IMR-90 (cell line): Measurements from ENCODE around the gene KLHL29. TPM values are rescaled to one million over a fixed set of nuclear protein-coding genes. Genes with fewer than 3 reads are reported as not detected.
"Not testable (repeated sequence)": the region's sequence is repeated elsewhere in the genome, so short reads cannot be mapped to it uniquely, and the experiment has no call there.

Source experiments
- ATAC-seq: fragments of 200-7000 bp; cut with Tn5 transposase; 2 replicates; pipeline ENCODE4 v1.9.1; 2020; ENCODE audit warnings: low read depth, mild to moderate bottlenecking, moderate library complexity
- BruUV-seq: library from RNA; stranded (reverse); fragments of 400-500 nt; replicated peaks from 2 replicates; lab custom pipeline; 2021; lab: Mats Ljungman, UMichigan
- CTCF ChIA-PET: fragments of 300-600 bp; formaldehyde crosslinking; extraction: SDS; loops from one replicate; lab custom pipeline; 2021; ENCODE audit warnings: antibody characterized with exemption; lab: Yijun Ruan, JAX
- POLR2A ChIA-PET: fragments of 300-600 bp; sonication (Branson Sonifier 250); formaldehyde crosslinking; loops from one replicate; lab custom pipeline; 2022; ENCODE audit warnings: antibody characterized with exemption; ENCODE audit not compliant: unreplicated experiment; lab: Charles Lee
- DNase-seq: peaks from one replicate; pipeline ENCODE4 v3.0.0; 2013
- H2AFZ ChIP-seq: replicated peaks from 2 replicates; pipeline ENCODE3; 2013; ENCODE audit warnings: low read length, mild to moderate bottlenecking; ENCODE audit not compliant: poor library complexity
- H2AK5ac ChIP-seq: 2 replicates; pipeline ENCODE4 v1.6.1; 2013; ENCODE audit warnings: low read depth, low read length, inconsistent platforms
- H2AK9ac ChIP-seq: replicated peaks from 2 replicates; pipeline ENCODE3; 2013; ENCODE audit warnings: mild to moderate bottlenecking, low read depth, low read length, moderate library complexity; ENCODE audit not compliant: poor library complexity
- H2BK120ac ChIP-seq: 2 replicates; pipeline ENCODE4 v1.6.1; 2013; ENCODE audit warnings: low read depth, low read length, inconsistent platforms
- H2BK15ac ChIP-seq: 3 replicates; pipeline ENCODE4 v1.6.1; 2013; ENCODE audit warnings: low read depth, low read length, inconsistent platforms
- H2BK20ac ChIP-seq: 2 replicates; pipeline ENCODE4 v1.6.1; 2013; ENCODE audit warnings: low read depth, mild to moderate bottlenecking, inconsistent platforms, low read length, moderate library complexity
- H2BK5ac ChIP-seq: 2 replicates; pipeline ENCODE4 v1.6.1; 2013; ENCODE audit warnings: mild to moderate bottlenecking, low read depth, low read length, inconsistent platforms; ENCODE audit not compliant: poor library complexity, severe bottlenecking
- H3K14ac ChIP-seq: replicated peaks from 2 replicates; pipeline ENCODE4 v1.6.1; 2013; ENCODE audit warnings: low read depth, low read length, inconsistent platforms
- H3K18ac ChIP-seq: 2 replicates; pipeline ENCODE4 v1.6.1; 2013; ENCODE audit warnings: low read depth, low read length, control low read depth
- H3K23ac ChIP-seq: 2 replicates; pipeline ENCODE4 v1.6.1; 2013; ENCODE audit warnings: low read depth, low read length, inconsistent platforms
- H3K27ac ChIP-seq: 2 replicates; pipeline ENCODE4 v1.5.1; 2013; ENCODE audit warnings: mild to moderate bottlenecking, control low read depth, low read length; ENCODE audit not compliant: insufficient read depth
- H3K27me3 ChIP-seq: 2 replicates; pipeline ENCODE4 v1.6.1; 2013; ENCODE audit warnings: low read length; ENCODE audit not compliant: control insufficient read depth, insufficient read depth
- H3K36me3 ChIP-seq: 2 replicates; pipeline ENCODE4 v1.6.1; 2013; ENCODE audit warnings: low read length, mixed read lengths; ENCODE audit not compliant: control insufficient read depth, insufficient read depth
- H3K4ac ChIP-seq: 2 replicates; pipeline ENCODE4 v1.6.1; 2013; ENCODE audit warnings: low read depth, low read length, inconsistent platforms
- H3K4me1 ChIP-seq: 2 replicates; pipeline ENCODE4 v1.6.1; 2013; ENCODE audit warnings: low read length, mixed read lengths; ENCODE audit not compliant: control insufficient read depth, insufficient read depth
- H3K4me2 ChIP-seq: 2 replicates; pipeline ENCODE4 v1.6.1; 2013; ENCODE audit warnings: low read depth, mild to moderate bottlenecking, control low read depth, low read length, moderate library complexity
- H3K4me3 ChIP-seq: 2 replicates; pipeline ENCODE4 v1.5.1; 2013; ENCODE audit warnings: low read depth, mild to moderate bottlenecking, control low read depth, low read length, moderate library complexity; ENCODE audit not compliant: insufficient read depth
- H3K56ac ChIP-seq: 2 replicates; pipeline ENCODE4 v1.6.1; 2013; ENCODE audit warnings: low read length, inconsistent platforms; ENCODE audit not compliant: insufficient read depth; ENCODE audit errors: extremely low read depth
- H3K79me1 ChIP-seq, 2 experiments: 2 replicates each; pipeline ENCODE4 v1.6.1; 2013; ENCODE audit warnings: low read length in 2 of 2, inconsistent platforms in 1 of 2, low read depth in 1 of 2
- H3K9ac ChIP-seq: 2 replicates; pipeline ENCODE4 v1.6.1; 2013; ENCODE audit warnings: low read depth, low read length, control low read depth
- H3K9me1 ChIP-seq: 2 replicates; pipeline ENCODE4 v1.6.1; 2013; ENCODE audit warnings: low read length, inconsistent platforms; ENCODE audit not compliant: insufficient read depth
- H3K9me3 ChIP-seq: 2 replicates; pipeline ENCODE4 v1.6.1; 2013; ENCODE audit warnings: low read length; ENCODE audit not compliant: control insufficient read depth, insufficient read depth
- H4K20me1 ChIP-seq: 2 replicates; pipeline ENCODE4 v1.6.1; 2013; ENCODE audit warnings: low read length, inconsistent platforms; ENCODE audit not compliant: insufficient read depth
- H4K5ac ChIP-seq: 2 replicates; pipeline ENCODE4 v1.6.1; 2013; ENCODE audit warnings: mild to moderate bottlenecking, low read depth, low read length, control low read depth
- H4K8ac ChIP-seq, 2 experiments: 2 replicates each; pipeline ENCODE4 v1.6.1; 2013; ENCODE audit warnings: low read depth in 2 of 2, low read length in 2 of 2, control low read depth in 1 of 2, inconsistent platforms in 1 of 2
- H4K91ac ChIP-seq: 2 replicates; pipeline ENCODE4 v1.6.1; 2013; ENCODE audit warnings: low read depth, low read length, inconsistent platforms; ENCODE audit not compliant: insufficient read depth
- WGBS, 2 experiments: methylation state at CpG; one replicate each; pipeline versions ENCODE4 v1.1.5 to v1.1.7; 2013; ENCODE audit warnings: missing lambda C conversion rate in 2 of 2; ENCODE audit not compliant: insufficient read length in 1 of 2; ENCODE audit errors: extremely low coverage in 2 of 2; 5-methylcytosine and 5-hydroxymethylcytosine counted together
- dilution Hi-C: fragments of 300-500 bp; cut with HindIII; formaldehyde crosslinking; loops from one replicate; pipeline ENCODE4 v1.14.3; 2018; ENCODE audit warnings: low sequenced_read_pairs; ENCODE audit not compliant: unreplicated experiment
- in situ Hi-C: fragments of 300-500 bp; cut with MboI; formaldehyde crosslinking; loops from 3 replicates; pipeline ENCODE4 v1.14.3; 2019; ENCODE audit warnings: low sequenced_read_pairs, inconsistent platforms, mixed read lengths
- intact Hi-C: fragments of 100-400 bp; cut with micrococcal nuclease; formaldehyde crosslinking; loops from 2 replicates; pipeline ENCODE4 v1.10.0; 2022
- polyA plus RNA-seq, 3 experiments: library from polyadenylated mRNA; depleted of rRNA; stranded (reverse); fragments of >200 nt; gene quantifications; 2 replicates each; pipeline ENCODE4 v1.2.3, GENCODE V29; 2012; ENCODE audit warnings: low replicate concordance in 1 of 3
- total RNA-seq: library from RNA; depleted of rRNA; stranded (reverse); fragments of >200 nt; gene quantifications from 2 replicates; pipeline ENCODE4 v1.2.3, GENCODE V29; 2012

Gene KLHL29
- total and polyA plus RNA-seq, 2 of the 4 experiments (the other 2 are of a cell fraction) = 2.0 to 8.0 TPM

- H3K56ac ChIP-seq, H4K5ac ChIP-seq, dilution Hi-C loops, H4K20me1 ChIP-seq, H2AK5ac ChIP-seq, H2BK120ac ChIP-seq, H2BK5ac ChIP-seq, H3K4me1 ChIP-seq, H3K4me3 ChIP-seq, H2AK9ac ChIP-seq, H3K9me1 ChIP-seq, DNase-seq, H3K9me3 ChIP-seq, H2BK20ac ChIP-seq, H3K9ac ChIP-seq, H2AFZ ChIP-seq, intact Hi-C loops, BruUV-seq, H4K91ac ChIP-seq, H3K14ac ChIP-seq, H4K8ac ChIP-seq, POLR2A ChIA-PET, H3K36me3 ChIP-seq, H3K79me1 ChIP-seq, CTCF ChIA-PET, in situ Hi-C loops, ATAC-seq, H3K4ac ChIP-seq, H3K23ac ChIP-seq, H3K27ac ChIP-seq, H3K4me2 ChIP-seq, H3K18ac ChIP-seq, H3K27me3 ChIP-seq, H2BK15ac ChIP-seq: not testable (repeated sequence)
- WGBS, 2 experiments = 100% methylated on average over 1 of the region's 9 CpGs; no CpG with 5 or more reads in 1 of the 2 experiments
Measured at GRCh38 chr2:23736783-23737182, 351.8 kb downstream of the KLHL29 start.
